Psoas muscle (tissue), 8 donors: ENCODE results near the gene HYDIN. TPM values are rescaled to one million over a fixed set of nuclear protein-coding genes. Genes with fewer than 3 reads are reported as not detected.

Source experiments
- ATAC-seq, 4 donors: fragments of 200-7000 bp; cut with Tn5 transposase; one replicate each; pipeline ENCODE4 v1.9.1; 2020; ENCODE audit warnings: moderate library complexity in 3 of 4, mild to moderate bottlenecking in 2 of 4
- DNase-seq, 2 donors: peaks; one replicate each; pipeline ENCODE4 v3.0.0-alpha.2; 2020
- H3K27ac ChIP-seq: fragments of 200-600 bp; one replicate; pipeline ENCODE4 v1.8.0; 2022
- H3K27me3 ChIP-seq, 3 donors: fragments of 200-600 bp in 1 of 3; one replicate each; pipeline versions ENCODE4 v1.6.1 to v1.8.0; 2013 to 2022; ENCODE audit warnings: low read length in 2 of 3, mild to moderate bottlenecking in 2 of 3, moderate library complexity in 1 of 3; ENCODE audit not compliant: insufficient read depth in 3 of 3
- H3K36me3 ChIP-seq, 2 donors: fragments of 200-600 bp in 1 of 2; one replicate each; pipeline versions ENCODE4 v1.6.1 to v1.8.0; 2013 to 2022; ENCODE audit warnings: low read depth in 1 of 2, mild to moderate bottlenecking in 1 of 2, moderate library complexity in 1 of 2; ENCODE audit not compliant: insufficient read depth in 1 of 2
- H3K4me1 ChIP-seq: fragments of 200-600 bp; one replicate; pipeline ENCODE4 v1.8.0; 2022
- H3K4me3 ChIP-seq: fragments of 200-600 bp; one replicate; pipeline ENCODE4 v1.8.0; 2022; ENCODE audit warnings: mild to moderate bottlenecking
- H3K9me3 ChIP-seq: fragments of 200-600 bp; one replicate; pipeline ENCODE4 v1.8.0; 2022
- CTCF ChIP-seq: fragments of 200-600 bp; IDR thresholded peaks from one replicate; pipeline ENCODE4 v1.8.0; 2022; ENCODE audit warnings: antibody characterized with exemption
- WGBS, 3 donors: extraction: QIAGEN DNeasy Blood & Tissue Kit; methylation state at CpG; one replicate each; pipeline versions ENCODE4 v1.1.6 to v1.1.7; 2013; 5-methylcytosine and 5-hydroxymethylcytosine counted together
- intact Hi-C, 2 donors: fragments of 100-400 bp; cut with DNase I; formaldehyde crosslinking; loops; one replicate each; pipeline versions ENCODE4 v1.11.0 to v1.14.2; 2022
- polyA plus RNA-seq, 3 donors: library from polyadenylated mRNA; stranded (reverse); fragments of 200-250 nt; gene quantifications; one replicate each; pipeline ENCODE4 v1.2.3, GENCODE V29; 2013
- total RNA-seq, 4 donors: library from RNA; stranded (reverse); fragmentation: NEBNext Ultra II Directional in 2 of 4; extraction: Animal tissue kit (Norgen Biotek cat#: 25700) in 2 of 4; gene quantifications; one replicate each; pipeline versions ENCODE4 v1.2.1 to v1.2.4, GENCODE V29; 2021 to 2023
- donor health status: healthy with polysubstance abuse.
- donor health status: DM: no; HTN: no; CAD: no; lungs with moderate emphysema.
- donor health status: Bipolar disorder and iron deficiency.
- donor health status: healthy.
- donor health status: DM: yes; HTN: yes; CAD: no.
- donor health status: DM: no; HTN: no; CAD: no.
- donor health status: DM: no; HTN: no; CAD: no.
- donor health status: DM: yes; HTN: yes; CAD: no.

HYDIN gene
- total and polyA plus RNA-seq, 7 donors, result 0.16 to 0.85 (median 0.29) TPM; not detected in 3

- Histone ChIP-seq H3K4me1 (no peaks in the 10 kb centered on the region), H3K27ac (no peak overlapping the region), H3K27me3 (peaks cover 0 to 2% (median 0%) of the 10 kb centered on the region in 3 donors), H3K4me3 (no peak overlapping the region), H3K9me3 (peaks cover 5% of the 10 kb centered on the region), H3K36me3 (no peaks in the 10 kb centered on the region)
- no peak for ATAC-seq
- 40 to 59% (median 48%) methylated on average over 4 of the region's 4 CpGs for WGBS, 3 donors
- TF ChIP-seq CTCF, result no peak
- intact Hi-C loops, result no loop called here
- DNase-seq, result no peak
These were observed 12.1 kb downstream of the HYDIN start for GRCh38 chr16:71218306-71218963.

- Histone ChIP-seq H3K4me3 (no peak overlapping the region), H3K4me1 (no peaks in the 10 kb centered on the region), H3K27me3 (peaks cover 0 to 2% (median 0%) of the 10 kb centered on the region in 3 donors), H3K27ac (no peak overlapping the region), H3K36me3 (no peaks in the 10 kb centered on the region), H3K9me3 (no peaks in the 10 kb centered on the region)
- DNase-seq, result no peak
- no peak for TF ChIP-seq CTCF
- no peak for ATAC-seq
- intact Hi-C loops, result no loop called here
- WGBS, 3 donors, result 51 to 60% (median 57%) methylated on average over 4 of the region's 4 CpGs
These were observed 13.0 kb downstream of the HYDIN start for GRCh38 chr16:71217506-71217905.

GRCh38 chr16:71216714-71217113, 13.8 kb downstream of the HYDIN start:
- Histone ChIP-seq H3K9me3 (no peaks in the 10 kb centered on the region), H3K4me1 (no peaks in the 10 kb centered on the region), H3K4me3 (no peak overlapping the region), H3K36me3 (no peaks in the 10 kb centered on the region), H3K27ac (no peak overlapping the region), H3K27me3 (peaks cover 0 to 2% (median 0%) of the 10 kb centered on the region in 3 donors)
- 88 to 92% (median 89%) methylated on average over 3 of the region's 3 CpGs for WGBS, 3 donors
- intact Hi-C loops, result no loop called here
- no peak for TF ChIP-seq CTCF
- no peak for ATAC-seq
- DNase-seq, result no peak

GRCh38 chr16:71214746-71215381, 15.7 kb downstream of the HYDIN start:
- no peak for ATAC-seq
- TF ChIP-seq CTCF, result no peak
- 59 to 80% (median 75%) methylated on average over 1 of the region's 1 CpG for WGBS, 3 donors

More at GRCh38 chr16:71214746-71215381, 15.7 kb downstream of the HYDIN start:
- Histone ChIP-seq H3K4me3 (no peak overlapping the region), H3K27me3 (peaks cover 0 to 2% (median 0%) of the 10 kb centered on the region in 3 donors), H3K9me3 (peaks cover 6% of the 10 kb centered on the region), H3K36me3 (no peaks in the 10 kb centered on the region), H3K27ac (no peak overlapping the region), H3K4me1 (no peaks in the 10 kb centered on the region)
- intact Hi-C loops, result no loop called here
- no peak for DNase-seq
